Lower leg skin (tissue), 3 donors: ENCODE measurements around the gene RERE.

Experiments used
- CTCF ChIP-seq, 3 donors: fragments of 450-650 bp; IDR thresholded peaks; one replicate each; pipeline ENCODE4 v1.5.1; 2016; ENCODE audit warnings: antibody characterized with exemption in 3 of 3, mild to moderate bottlenecking in 3 of 3, moderate library complexity in 2 of 3
- POLR2A ChIP-seq, 2 donors: fragments of 450-650 bp; IDR thresholded peaks; one replicate each; pipeline ENCODE4 v1.6.1; 2016 to 2017; ENCODE audit warnings: antibody characterized with exemption in 2 of 2, mild to moderate bottlenecking in 1 of 2, moderate library complexity in 1 of 2

- TF ChIP-seq CTCF (IDR thresholded peaks at IDR 0.05) (no peak), POLR2A (IDR thresholded peaks at IDR 0.05) (no peak)
Measured at GRCh38 chr1:8569242-8569641, 248.2 kb downstream of the RERE start.
